NOMO-1 treated with DMSO at 0.1 percent for 48 hours (cell line): ENCODE results near the gene RARA.

Experiments used
- DNase-seq: peaks from one replicate; lab custom pipeline; 2025; ENCODE audit not compliant: unreplicated experiment; lab: John Stamatoyannopoulos, UW

Gene RARA

GRCh38 chr17:40309031-40309948 is at the start of gene RARA:
TSS of gene RARA (plus strand) at chr17:40309180. CDS start at chr17:40331219, 22,039 bp downstream.
- peak; percentile 29 for DNase-seq

DNA sequence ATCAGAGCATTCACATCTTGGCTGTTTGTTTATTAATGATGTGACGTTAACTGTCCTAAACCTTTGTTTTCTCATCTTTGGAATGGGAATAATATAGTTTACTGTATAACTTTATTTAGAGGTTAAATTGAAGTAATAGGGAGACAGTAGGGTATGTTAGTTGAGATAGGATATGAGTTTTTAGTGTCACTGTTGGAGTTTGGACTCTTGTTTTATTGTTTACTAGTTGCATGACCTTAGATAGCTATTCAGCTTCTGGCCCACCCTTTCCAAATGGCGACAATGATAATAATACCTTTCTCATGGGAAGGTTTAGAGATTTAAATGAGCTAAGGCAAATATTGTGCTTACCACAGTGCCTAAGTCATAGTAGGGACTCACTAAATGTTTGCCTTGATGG is 49.5 kb upstream of the RARA start:
- DNase-seq = no peak

- DNase-seq = no peak
Measured at GRCh38 chr17:40260528-40260927, 48.5 kb upstream of the RARA start.

DNA sequence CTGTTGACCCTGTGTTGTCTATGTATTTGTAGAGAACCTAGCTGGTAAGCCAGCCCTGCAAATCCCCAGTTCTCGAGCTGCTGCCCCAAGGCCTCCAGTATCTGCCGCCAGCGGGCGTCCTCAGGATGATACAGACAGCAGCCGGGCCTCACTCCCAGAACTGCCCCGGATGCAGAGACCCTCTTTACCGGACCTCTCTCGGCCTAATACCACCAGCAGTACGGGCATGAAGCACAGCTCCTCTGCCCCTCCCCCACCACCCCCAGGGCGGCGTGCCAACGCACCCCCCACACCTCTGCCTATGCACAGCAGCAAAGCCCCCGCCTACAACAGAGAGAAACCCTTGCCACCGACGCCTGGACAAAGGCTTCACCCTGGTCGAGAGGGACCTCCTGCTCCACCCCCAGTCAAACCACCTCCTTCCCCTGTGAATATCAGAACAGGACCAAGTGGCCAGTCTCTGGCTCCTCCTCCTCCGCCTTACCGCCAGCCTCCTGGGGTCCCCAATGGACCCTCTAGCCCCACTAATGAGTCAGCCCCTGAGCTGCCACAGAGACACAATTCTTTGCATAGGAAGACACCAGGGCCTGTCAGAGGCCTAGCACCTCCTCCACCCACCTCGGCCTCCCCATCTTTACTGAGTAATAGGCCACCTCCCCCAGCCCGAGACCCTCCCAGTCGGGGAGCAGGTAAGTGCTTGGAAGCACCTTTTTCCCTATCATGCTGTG is 44.4 kb upstream of the RARA start:
- no peak for DNase-seq

GRCh38 chr17:40265337-40265736 is 43.6 kb upstream of the RARA start:
- no peak for DNase-seq

DNA sequence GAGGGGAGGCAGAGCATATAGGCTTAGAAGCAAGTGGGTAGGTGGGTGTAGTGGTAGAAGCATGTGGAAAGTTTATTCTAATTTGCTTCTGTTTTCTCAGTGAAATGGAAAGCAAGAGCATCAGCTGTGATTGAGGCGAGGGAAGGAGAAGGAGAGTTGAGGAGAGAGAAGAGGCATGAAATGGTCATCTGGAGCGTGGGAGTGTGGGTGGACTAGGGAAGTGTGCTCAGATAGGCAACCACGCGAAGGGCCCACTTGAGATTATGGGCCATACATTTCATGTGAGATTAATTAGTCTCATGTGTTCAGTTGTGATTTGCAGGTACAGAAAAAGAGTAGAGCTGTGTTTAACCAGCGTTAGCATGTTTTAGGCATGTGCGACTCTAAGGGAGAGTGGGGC is 42.1 kb upstream of the RARA start:
- no peak for DNase-seq

GRCh38 chr17:40268141-40268712 is 40.8 kb upstream of the RARA start:
- DNase-seq = no peak

DNA sequence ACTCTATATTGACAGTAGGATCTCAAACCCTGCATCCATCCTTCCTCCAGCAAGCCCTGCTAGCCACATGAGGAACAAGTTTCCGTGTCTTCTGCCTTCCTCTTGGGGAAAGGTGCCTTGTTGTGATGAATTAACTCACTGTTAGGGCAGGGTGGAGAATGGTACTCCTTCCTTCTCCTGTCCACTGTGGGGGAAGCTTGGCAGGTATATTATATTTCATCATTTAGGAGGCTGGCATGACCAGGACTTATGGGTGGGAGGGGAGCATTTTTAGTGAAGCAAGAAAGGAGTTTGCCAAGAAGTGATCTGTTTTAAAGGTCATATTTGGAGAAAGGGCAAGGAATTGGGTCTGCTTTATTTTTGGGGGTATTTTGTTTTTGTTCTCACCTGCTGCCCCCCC is 30.6 kb upstream of the RARA start:
- DNase-seq = no peak

- no peak for DNase-seq
Measured at GRCh38 chr17:40279402-40279801, 29.6 kb upstream of the RARA start.

DNA sequence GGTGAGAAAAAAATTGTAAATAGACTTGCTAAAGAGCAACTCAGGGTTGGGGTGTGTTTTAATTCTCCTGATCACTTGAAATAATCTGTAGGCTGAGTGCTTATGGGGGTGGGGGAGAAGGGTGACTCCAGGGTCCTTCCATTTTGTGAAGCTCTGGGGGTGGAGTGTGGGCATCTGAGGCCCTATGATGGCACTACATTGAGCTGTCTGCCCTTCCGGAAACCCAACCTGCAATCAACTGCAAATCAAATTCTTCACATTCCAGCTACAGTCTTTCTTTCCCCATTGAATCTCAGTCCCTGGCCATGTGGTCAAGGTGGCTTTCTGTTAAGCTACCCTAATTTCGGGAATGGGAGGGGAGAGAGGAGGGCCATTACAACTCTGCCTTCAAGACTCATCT is 27.3 kb upstream of the RARA start:
- no peak for DNase-seq

DNA sequence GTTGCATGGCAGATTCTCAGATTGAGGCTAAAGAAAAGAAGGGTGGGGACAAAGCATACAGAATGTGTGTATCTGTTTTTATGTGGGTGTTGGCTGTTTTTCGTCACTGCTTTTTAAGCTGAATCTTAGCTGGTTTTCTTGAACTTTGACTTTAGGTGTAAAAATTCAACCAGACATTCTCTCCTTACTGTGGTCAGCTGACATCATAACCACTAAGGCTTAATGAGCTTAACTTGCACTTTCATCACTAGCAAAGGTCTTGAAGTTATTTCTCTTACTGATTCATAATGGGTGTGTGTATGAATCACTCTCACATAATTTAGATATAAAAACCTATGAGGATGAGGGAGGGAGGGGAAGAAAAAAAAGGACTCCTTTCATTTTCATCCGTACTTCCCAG is 25.3 kb upstream of the RARA start:
- DNase-seq = peak; percentile 33

- no peak for DNase-seq
Measured at GRCh38 chr17:40284085-40284713, 24.8 kb upstream of the RARA start.

DNA sequence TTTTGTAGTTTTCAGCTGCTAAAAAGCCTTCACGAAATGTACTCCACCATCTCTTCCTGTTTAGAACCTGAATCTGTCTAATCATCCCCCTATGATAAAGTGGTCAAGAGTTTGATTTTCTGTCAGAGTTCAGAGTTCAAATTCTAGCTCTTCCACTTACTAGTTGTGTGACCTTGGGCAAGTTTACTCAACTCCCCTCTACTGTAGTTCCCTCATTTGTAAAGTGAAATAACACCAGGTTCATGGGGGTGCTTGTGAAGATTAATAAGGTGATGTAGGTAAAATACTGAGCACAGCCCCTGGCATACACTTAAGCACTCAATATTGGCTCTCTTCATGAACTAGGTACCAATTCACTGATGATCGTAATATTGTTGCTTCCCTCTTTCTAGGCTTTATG is 22.5 kb upstream of the RARA start:
- no peak for DNase-seq

- no peak for DNase-seq
Measured at GRCh38 chr17:40287159-40287493, 21.9 kb upstream of the RARA start.

DNA sequence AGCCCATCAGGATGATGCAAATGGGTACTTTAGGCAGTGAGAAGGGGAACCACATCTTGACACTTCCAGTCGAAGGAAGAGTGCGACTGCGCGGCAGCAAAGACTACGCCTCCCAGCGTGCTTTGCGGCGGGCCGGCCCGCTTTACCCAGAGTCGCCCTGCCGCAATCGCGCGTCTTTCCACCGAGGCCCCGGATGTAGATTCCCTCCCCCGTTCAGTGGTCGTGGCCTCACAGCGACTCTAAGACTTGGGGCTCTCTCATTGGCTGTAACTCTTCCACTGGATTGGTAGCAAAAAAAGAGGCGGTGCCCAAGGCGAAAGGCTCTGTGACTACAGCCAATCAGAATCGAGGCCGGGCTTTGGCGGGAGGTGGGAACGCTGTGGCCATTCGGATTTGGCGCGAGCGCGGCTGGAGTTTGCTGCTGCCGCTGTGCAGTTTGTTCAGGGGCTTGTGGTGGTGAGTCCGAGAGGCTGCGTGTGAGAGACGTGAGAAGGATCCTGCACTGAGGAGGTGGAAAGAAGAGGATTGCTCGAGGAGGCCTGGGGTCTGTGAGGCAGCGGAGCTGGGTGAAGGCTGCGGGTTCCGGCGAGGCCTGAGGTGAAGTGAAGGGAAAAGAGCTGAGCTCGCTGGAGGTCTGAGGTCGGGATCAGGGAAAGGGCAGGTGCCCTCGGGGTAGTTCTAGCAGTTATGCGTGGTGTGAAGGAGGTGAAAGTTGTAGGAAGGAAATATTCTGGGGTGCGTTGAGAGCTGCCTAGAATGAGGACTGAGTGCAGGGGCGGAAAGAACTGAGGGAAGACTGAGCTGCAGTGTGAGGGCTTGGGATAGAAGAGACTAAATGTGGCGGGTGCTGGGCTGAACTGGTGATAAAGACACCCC is 21.2 kb upstream of the RARA start, which contains the start of gene CDC6:
Gene CDC6 (plus strand): TSS at position 386 of the 876 bp plus-strand sequence. CDS start 1,542 bp downstream, outside the sequence.
- peak; percentile 100 for DNase-seq

DNA sequence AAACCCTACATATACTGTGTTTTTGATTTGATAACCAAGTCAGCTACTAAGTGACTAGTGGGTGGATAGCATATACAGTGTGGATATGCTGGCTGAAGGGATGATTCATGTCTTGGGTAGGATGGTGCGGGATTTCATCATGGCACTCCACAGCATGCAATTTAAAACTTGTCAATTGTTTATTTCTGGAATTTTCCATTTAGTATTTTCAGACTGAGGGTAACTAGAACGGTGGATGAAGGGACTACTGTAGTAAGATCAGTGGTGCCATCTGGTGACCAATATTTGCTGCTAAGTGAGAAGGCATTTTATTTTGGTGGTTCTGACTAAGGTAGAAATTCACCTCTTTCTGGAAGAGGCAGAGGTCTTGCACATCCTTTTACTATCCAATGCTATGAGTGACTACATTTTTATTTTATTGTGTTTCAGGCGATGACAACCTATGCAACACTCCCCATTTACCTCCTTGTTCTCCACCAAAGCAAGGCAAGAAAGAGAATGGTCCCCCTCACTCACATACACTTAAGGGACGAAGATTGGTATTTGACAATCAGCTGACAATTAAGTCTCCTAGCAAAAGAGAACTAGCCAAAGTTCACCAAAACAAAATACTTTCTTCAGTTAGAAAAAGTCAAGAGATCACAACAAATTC is 18.2 kb upstream of the RARA start:
- DNase-seq = peak; percentile 68

DNA sequence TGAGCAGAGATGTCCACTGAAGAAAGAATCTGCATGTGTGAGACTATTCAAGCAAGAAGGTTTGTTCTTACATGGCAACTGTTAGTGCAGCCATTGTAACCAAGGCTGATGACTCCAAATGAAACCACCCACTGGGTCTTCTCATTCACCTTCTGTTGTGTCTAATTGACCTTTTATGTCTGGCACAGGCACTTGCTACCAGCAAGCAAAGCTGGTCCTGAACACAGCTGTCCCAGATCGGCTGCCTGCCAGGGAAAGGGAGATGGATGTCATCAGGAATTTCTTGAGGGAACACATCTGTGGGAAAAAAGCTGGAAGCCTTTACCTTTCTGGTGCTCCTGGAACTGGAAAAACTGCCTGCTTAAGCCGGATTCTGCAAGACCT is 17.7 kb upstream of the RARA start:
- no peak for DNase-seq

DNA sequence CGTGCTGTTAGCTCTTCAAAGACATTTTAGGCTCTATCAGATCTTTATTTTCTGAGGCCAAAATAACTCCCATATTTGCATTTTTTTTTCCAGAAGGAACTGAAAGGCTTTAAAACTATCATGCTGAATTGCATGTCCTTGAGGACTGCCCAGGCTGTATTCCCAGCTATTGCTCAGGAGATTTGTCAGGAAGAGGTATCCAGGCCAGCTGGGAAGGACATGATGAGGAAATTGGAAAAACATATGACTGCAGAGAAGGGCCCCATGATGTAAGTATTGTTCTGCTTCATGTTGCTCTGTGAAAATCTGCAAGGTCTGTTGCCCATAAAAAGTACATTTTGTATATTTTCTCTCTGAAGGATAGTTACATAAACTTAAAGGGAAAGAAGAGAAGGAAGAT is 15.6 kb upstream of the RARA start:
- no peak for DNase-seq

GRCh38 chr17:40295488-40296436 is 13.2 kb upstream of the RARA start:
- DNase-seq = no peak
